ENCODE measurements around the gene TTC23. TPM values are rescaled to one million over a fixed set of nuclear protein-coding genes. Genes with fewer than 3 reads are reported as not detected.

The TTC23 gene, protein sequence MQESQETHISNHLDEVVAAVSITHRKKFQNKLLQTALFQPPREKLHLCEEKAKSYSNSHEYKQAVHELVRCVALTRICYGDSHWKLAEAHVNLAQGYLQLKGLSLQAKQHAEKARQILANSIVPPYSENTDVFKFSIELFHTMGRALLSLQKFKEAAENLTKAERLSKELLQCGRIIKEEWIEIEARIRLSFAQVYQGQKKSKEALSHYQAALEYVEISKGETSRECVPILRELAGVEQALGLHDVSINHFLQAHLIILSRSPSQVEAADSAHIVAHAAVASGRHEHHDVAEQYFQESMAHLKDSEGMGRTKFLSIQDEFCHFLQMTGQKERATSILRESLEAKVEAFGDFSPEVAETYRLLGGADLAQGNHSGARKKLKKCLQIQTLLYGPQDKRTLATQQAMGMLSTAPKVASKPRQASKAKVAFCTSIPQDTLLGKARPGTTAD
- total RNA-seq: 23.8 and 32.4 TPM in 2 replicates

DNA sequence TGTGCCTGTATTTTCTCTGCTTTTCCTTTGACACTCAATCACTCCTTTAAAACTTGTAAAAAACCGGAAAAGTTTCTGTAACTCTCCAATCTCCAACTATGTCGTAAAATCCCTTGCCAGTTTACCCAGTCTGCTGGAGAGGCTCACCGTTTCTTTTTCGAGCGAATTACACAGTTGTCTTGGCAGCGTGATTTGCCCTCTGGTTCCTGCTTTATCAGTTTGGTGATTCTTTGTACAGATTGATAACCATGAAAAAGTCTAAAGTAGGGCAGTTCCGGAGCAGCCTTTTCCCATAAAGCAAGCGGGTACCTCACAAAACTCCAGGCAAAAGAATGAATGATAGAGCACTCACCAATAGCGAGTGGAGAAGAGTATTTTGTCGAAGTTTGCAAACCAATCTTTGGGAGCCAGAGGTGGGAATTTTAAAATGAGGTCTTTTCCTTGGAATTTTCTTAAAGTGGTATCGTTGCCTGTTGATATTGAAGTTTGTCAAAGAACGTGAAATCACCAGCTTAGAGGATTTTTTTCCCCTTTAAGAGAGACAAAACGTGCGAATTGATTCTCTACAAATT lies at the start of gene TTC23:
TSS of gene TTC23 (minus strand) at position 312 of the 572 bp plus-strand sequence. CDS start 20,869 bp downstream, outside the sequence.

DNA sequence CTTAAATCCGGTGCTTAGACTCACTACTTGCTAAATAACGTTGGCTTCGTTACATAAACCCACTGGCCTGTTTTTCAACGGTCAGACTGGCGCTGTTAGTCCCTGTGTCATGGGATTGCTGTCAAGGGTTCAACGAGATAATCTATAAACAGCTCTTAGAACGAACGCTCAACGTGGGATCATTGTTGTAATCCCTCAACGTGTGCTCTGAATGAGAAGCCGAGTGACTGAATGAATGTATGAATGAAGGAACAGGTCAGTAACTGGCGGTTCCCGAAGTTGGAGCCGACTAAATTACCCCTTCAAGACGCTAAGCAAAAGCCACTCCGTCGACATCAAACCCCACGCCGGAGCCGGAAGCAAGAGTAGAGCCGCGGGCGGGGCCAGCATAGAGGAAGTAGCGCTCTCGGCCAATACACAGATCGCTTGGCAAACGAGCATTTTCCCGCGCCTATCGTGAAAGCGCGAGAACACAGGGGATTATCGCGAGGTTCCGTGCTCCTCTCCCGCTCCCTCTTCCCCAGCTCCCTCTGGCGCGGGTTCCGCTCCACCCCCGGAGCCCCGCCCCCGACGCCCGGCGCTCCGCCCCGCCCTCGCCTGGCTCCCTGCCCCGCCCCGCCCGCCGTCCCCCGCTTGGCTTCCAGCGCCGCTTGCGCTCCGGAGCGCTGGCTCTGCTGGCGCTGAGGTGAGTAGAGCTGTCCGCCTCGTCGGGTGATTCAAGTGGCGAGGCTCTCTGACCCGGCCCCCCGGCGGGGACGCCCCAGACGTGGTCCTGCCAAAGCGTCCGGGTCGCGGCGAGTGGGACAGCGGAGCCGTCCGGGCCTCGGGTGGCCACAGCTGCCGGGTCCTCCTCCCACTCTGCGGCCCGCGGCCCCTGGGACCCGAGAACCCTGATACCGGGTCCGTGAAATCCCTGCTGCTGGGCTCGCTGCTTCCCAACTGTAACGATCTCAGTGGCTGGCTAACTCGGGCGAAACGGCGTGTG lies 1.8 kb upstream of the TTC23 start, which contains the start of gene LRRC28:
TSS of gene LRRC28 (plus strand) at position 625 of the 985 bp plus-strand sequence. CDS start 4,477 bp downstream, outside the sequence.

DNA sequence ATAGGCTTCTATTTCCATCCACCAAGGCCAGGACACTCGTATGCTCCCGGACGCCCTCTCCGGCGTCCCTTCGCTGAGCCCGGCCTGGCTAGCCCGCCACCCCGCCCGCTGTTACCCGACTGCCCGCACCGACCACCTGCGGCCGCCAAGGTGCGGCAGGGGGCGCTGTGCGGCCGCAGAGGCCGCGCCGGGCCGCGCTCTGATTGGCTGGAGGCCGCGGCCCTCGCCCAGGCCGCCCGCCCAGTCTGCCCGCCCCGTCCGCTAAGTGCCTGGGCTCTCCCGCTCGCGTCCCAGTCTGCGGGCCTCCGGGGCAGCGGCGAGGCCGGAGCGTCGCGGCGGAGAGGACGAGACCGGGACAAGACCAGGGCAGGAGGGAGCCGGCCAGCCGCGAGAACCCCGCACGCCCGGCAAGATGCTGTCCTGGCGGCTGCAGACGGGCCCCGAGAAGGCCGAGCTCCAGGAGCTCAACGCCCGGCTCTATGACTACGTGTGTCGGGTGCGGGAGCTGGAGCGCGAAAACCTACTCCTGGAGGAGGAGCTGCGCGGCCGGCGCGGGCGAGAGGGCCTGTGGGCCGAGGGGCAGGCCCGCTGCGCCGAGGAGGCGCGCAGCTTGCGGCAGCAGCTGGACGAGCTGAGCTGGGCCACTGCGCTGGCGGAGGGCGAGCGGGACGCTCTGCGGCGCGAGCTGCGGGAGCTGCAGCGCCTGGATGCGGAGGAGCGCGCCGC lies 144.4 kb downstream of the TTC23 start, which contains the start of gene SYNM:
TSS of gene SYNM (plus strand) at position 293 of the 726 bp plus-strand sequence. CDS start at position 413, 120 bp downstream.

Other genes starting within 250 kb of the TTC23 start
- gene PGPEP1L, start 241.8 kb downstream of the TTC23 start, total RNA-seq: not detected in 2 replicates
- gene SYNM, start 144.5 kb downstream of the TTC23 start, total RNA-seq: 5.7 and 7.9 TPM in 2 replicates
- 18.8 and 28.8 TPM in 2 replicates for gene LRRC28, start 1.9 kb upstream of the TTC23 start, total RNA-seq